GM10248 (cell line): ENCODE data around the gene TPCN1.

Experiments used
- CTCF ChIA-PET: fragments of 300-600 bp; sonication (Branson Sonifier 250); formaldehyde crosslinking; extraction: SDS; loops from one replicate; lab custom pipeline; 2021; ENCODE audit warnings: antibody characterized with exemption; lab: Yijun Ruan, JAX
- POLR2A ChIA-PET: fragments of 350-650 bp; sonication (Branson Sonifier 250); formaldehyde crosslinking; extraction: SDS; loops from one replicate; lab custom pipeline; 2020; ENCODE audit warnings: antibody characterized with exemption; lab: Yijun Ruan, JAX
- DNase-seq: peaks from one replicate; pipeline ENCODE4 v3.0.0; 2012; ENCODE audit errors: extremely low spot score
- TF ChIP-seq, protein P1 (sequence below): IDR thresholded peaks from 2 replicates; pipeline ENCODE4 v1.5.1; 2012; ENCODE audit warnings: mild to moderate bottlenecking, low read depth; ENCODE audit errors: extremely low read depth, missing control alignments, control extremely low read depth

The TPCN1 gene

DNA sequence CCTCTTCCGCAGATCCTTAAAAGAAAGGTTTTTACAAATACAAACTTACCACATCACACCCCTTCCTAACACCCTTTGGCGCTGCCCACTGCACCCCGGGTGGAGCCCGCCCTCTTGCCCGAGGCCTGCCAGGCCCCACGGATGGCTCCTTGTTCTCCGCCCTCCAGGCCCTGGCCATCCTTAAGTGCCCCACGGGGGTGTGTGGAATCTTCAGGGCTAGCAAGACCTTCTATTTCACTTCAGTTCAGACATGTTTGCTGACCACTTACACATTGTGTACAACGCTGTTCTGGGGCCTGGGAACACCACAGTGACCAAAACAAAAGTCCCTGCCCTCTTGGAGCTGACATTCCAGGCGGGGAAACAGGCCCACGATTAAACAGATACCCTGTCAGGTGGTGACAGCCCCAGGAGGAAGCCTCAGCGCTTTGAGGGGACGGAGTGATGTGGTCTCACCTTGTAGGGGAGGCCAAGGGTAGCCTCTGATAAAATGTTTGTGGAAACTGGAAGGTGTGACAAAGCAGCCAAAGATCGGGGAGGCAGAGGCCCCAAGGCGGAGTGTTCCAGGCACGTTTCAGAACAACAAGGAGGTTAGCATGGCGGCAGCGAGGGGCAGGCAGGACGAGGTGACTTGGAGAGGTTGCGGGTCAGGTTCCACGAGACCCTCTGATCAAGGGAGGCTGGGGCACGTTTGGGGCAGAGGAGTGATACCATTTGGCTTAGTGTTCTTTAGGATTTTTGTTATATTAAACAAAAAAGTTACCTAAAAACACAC lies 27.0 kb downstream of the TPCN1 start:
- DNase-seq, result no peak
- ChIA-PET POLR2A (no interaction called here), CTCF (no interaction called here)
- TF ChIP-seq, protein P1, sequence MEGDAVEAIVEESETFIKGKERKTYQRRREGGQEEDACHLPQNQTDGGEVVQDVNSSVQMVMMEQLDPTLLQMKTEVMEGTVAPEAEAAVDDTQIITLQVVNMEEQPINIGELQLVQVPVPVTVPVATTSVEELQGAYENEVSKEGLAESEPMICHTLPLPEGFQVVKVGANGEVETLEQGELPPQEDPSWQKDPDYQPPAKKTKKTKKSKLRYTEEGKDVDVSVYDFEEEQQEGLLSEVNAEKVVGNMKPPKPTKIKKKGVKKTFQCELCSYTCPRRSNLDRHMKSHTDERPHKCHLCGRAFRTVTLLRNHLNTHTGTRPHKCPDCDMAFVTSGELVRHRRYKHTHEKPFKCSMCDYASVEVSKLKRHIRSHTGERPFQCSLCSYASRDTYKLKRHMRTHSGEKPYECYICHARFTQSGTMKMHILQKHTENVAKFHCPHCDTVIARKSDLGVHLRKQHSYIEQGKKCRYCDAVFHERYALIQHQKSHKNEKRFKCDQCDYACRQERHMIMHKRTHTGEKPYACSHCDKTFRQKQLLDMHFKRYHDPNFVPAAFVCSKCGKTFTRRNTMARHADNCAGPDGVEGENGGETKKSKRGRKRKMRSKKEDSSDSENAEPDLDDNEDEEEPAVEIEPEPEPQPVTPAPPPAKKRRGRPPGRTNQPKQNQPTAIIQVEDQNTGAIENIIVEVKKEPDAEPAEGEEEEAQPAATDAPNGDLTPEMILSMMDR, result no peak

DNA sequence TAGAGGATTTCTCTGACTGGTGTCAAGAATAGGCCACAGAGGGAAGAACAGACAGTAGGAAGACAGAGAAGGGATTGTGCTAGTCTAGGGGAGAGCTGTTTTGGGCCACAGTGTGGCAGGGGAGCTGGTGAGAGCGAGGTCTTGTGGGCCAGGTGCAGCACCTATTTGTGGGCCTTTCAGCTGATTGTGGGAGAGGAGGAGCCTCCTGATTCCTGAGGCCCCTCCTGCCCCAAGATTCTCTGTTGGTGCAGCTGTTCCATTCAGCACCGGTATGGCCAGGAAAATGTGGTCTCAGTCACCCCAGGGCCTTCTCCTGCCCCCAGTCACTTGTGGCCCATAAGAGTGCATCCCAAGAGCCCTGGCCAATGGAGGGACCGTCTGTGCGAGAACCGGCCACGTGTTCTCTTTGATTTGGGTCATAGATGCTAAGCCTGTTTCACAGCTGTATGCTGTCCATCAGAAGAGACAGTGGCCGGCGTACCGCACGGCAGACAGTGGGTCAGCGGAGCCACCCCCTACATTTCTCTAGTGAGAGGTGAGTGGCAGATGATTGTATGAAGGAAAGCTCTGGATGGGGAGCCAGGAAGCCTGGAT lies 27.7 kb downstream of the TPCN1 start:
- CTCF ChIA-PET, result interaction anchor here (1.2 to 2.3 kb wide), 2 partner anchors 9 to 13 kb away, joined by 3 to 9 read pairs; no protein-coding TSS in a partner anchor
- POLR2A ChIA-PET, result no interaction called here
- TF ChIP-seq, protein P1, result no peak
- DNase-seq, result no peak

DNA sequence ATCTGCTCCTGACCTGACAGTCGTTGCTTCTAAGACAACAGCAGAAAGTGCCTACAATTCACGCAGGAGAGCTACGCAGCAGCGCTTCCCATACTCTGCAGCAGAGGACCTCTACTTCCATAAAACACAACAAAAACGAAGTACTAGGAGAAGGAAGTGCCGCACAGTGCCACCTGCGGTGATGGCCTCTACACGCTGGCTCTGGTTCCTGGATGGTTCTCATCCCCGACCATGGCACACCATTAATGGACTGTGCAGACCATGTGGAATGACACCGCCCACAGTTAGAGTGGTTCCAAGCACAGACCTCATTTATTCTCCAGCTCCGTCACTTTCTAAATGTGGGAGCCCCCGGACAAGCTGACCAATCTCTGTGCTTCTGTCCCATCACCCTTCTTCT lies 28.3 kb downstream of the TPCN1 start:
- DNase-seq, result no peak
- TF ChIP-seq, protein P1, result no peak
- POLR2A ChIA-PET, result no interaction called here
- CTCF ChIA-PET, result interaction anchor here (1.2 to 2.3 kb wide), 3 partner anchors 10 to 17 kb away, joined by 3 to 9 read pairs (median 3); no protein-coding TSS in a partner anchor

DNA sequence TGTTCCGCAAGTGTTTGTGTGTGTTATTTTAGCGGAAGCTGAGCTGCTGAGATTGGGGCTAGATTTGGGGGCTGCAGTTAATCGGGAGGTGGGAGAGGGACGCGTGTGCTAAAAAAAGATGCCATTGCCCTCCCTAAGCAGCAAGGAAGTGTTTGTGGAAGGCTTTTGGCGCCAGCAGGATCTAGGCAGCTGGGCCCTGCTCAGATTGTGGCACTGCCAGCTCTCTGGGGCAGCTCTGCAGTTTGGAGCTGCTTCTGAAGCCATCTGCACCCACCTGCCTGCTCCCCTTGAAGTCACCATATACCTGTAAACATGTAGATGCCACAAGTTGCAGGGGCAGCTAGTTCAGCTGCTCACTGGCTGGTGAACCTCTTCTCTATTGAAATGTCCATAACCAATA lies 28.8 kb downstream of the TPCN1 start:
- ChIA-PET CTCF (interaction anchor here (0.9 to 2.3 kb wide), 4 partner anchors 8 to 17 kb away, joined by 3 to 9 read pairs (median 3); no protein-coding TSS in a partner anchor), POLR2A (no interaction called here)
- DNase-seq, result no peak
- TF ChIP-seq, protein P1, result no peak

DNA sequence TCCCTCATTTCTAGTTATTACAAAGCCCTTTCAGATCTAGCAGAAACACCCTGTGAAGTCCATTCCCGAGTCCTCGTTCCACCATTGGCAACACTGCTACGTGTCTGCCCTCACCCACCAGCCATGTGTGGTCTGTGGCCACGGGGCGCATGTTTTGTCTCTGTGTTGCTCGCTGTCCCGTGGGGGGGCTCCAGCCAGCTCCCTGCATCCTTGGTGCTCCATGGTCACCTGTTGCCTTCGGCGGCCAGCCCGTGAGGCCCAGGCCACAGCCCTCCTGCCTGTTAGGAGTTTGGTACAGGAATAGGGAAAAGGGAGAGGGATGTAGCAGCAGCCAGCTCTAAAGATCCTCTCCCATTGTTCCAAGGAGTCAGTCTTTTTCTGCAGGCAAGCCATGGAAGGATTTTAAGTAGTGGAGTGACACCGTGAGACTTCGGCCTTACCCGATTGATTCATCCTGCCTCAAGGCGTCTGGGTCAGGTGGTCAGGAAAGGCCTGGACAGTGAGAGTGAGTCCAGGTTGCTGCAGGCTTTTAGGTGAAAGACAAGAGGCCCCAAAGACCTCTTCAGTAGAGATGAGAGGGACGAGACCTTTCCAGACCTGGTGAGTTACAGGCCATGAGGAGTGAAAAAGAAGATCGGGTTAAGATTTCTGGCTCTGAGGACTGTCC lies 30.3 kb downstream of the TPCN1 start:
- DNase-seq, result no peak
- ChIA-PET POLR2A (no interaction called here), CTCF (interaction anchor here (1.1 to 2.3 kb wide), 2 partner anchors 12 to 54 kb away, joined by 4 to 9 read pairs; no protein-coding TSS in a partner anchor)

More for the DNA sequence above, 30.3 kb downstream of the TPCN1 start:
- TF ChIP-seq, protein P1, result no peak
